NB4 (cell line): ENCODE results near the gene RASA3.

Experiments used
- DNase-seq: peaks from one replicate; pipeline ENCODE4 v3.0.0; 2010; ENCODE audit warnings: low read depth
- H3K4me3 ChIP-seq: one replicate; pipeline ENCODE4 v1.5.1; 2011; ENCODE audit warnings: mild to moderate bottlenecking, low read depth, low read length, moderate library complexity
- MYC ChIP-seq: IDR thresholded peaks from 2 replicates; pipeline ENCODE4 v1.6.1; 2011; ENCODE audit warnings: low read depth, low read length
- POLR2A ChIP-seq: IDR thresholded peaks from 2 replicates; pipeline ENCODE4 v1.6.1; 2011; ENCODE audit warnings: mild to moderate bottlenecking; ENCODE audit not compliant: insufficient read length; ENCODE audit errors: extremely low read depth
- TF ChIP-seq, protein P1 (sequence below): IDR thresholded peaks from one replicate; pipeline ENCODE4 v1.5.1; 2012; ENCODE audit warnings: low read depth, low read length
- TF ChIP-seq, protein P2 (sequence below): IDR thresholded peaks from 2 replicates; pipeline ENCODE4 v1.6.1; 2011; ENCODE audit warnings: low read depth, low read length

RASA3 gene

DNA sequence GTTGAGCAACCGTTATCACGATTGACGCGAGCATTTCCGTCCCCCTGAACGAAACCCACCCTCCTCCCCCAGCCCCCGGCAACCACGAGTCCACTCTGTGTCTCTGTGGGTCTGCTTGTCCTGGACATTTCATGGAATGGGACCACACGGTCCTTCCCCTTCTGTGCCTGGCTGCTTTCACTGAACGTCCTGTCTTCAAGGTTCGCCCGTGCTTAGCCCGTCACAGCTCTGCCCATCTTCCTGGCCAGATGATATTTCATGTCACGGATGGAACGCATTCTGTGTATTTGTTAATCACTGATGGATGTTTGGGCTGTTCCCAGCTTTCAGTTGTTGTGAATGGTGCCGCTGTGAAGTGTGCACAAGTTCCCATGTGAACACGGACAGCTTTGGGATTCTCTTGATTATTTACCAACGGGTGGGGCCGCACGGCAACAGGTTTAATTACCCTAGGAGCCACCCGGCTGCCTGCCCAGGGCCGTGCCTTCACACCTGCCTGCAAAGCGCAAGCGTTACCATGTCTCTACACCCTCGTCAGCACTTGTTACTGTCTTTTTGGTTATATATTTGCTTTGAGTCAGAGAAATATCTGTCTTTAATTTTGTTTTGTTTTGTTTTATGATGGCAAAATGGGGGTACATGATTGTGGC, 42.5 kb downstream of the RASA3 start:
- no peak overlapping the region for H3K4me3 ChIP-seq
- TF ChIP-seq POLR2A (no peak), MYC (no peak)
- TF ChIP-seq, protein P1, sequence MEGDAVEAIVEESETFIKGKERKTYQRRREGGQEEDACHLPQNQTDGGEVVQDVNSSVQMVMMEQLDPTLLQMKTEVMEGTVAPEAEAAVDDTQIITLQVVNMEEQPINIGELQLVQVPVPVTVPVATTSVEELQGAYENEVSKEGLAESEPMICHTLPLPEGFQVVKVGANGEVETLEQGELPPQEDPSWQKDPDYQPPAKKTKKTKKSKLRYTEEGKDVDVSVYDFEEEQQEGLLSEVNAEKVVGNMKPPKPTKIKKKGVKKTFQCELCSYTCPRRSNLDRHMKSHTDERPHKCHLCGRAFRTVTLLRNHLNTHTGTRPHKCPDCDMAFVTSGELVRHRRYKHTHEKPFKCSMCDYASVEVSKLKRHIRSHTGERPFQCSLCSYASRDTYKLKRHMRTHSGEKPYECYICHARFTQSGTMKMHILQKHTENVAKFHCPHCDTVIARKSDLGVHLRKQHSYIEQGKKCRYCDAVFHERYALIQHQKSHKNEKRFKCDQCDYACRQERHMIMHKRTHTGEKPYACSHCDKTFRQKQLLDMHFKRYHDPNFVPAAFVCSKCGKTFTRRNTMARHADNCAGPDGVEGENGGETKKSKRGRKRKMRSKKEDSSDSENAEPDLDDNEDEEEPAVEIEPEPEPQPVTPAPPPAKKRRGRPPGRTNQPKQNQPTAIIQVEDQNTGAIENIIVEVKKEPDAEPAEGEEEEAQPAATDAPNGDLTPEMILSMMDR: no peak
- DNase-seq: no peak

DNA sequence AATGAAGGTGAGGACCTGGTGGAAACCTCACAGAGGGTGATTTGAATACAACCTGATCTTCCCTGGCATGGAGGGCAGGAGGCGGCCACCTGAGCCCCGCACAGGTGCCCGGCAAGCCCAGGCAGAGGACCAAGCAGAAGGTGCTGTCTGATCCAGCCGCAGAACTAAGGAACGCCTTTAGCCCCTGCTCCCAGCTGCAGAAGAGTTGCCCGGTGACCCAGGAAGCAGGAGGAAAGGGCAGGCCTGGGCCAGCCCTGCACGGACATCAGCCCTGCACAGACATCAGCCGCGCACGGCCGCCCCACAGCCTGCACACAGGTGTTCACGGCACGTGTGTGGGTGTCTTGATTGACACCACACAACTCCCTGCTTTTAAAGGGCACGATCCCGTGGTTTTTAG, 43.1 kb downstream of the RASA3 start:
- no peak for DNase-seq
- no peak overlapping the region for H3K4me3 ChIP-seq
- TF ChIP-seq MYC (no peak), POLR2A (no peak)
- TF ChIP-seq, protein P2, sequence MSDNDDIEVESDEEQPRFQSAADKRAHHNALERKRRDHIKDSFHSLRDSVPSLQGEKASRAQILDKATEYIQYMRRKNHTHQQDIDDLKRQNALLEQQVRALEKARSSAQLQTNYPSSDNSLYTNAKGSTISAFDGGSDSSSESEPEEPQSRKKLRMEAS: no peak
- TF ChIP-seq, protein P1: no peak

DNA sequence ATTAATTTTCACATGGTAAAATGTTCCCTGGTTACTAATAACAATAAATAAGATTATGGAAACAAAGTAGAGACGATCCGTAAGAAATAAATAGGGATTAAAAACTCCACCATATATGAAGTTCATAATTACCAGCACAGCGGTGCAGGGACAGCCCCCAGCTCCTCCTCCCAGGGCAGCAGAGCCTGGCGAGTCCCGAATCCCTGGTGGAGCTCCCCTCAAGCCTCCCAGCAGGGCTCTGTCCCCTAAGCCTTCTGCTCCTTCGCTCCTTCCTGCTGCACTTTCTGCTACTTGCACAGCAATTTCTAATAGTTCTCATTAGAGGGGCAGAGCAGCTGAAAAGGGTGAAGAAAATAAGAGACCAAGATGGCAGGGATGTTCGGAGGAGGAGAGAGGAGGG, 43.6 kb downstream of the RASA3 start:
- no peak for TF ChIP-seq MYC
- no peak for TF ChIP-seq POLR2A
- TF ChIP-seq, protein P1: no peak
- no peak for DNase-seq
- no peak overlapping the region for H3K4me3 ChIP-seq

DNA sequence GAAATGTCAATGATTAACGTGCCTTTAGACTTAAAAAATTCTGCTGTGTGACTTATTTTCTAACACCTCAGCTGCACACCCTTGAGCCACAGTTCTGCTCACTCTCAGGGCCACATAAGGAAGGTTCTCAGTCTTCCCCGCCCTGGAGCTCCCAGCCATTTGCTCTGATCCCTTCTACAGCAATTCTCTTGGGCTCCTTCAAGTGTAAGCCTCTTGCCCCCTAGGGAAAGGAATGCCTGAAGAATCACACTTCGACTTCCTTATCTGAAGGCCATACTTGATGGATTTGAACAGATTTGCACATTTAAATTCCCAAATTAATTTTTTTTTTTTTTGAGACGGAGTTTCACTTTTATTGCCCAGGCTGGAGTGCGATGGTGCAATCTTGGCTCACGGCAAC, 44.2 kb downstream of the RASA3 start:
- TF ChIP-seq, protein P1: no peak
- no peak for TF ChIP-seq POLR2A
- TF ChIP-seq, protein P2: no peak
- TF ChIP-seq MYC: no peak
- DNase-seq: no peak

DNA sequence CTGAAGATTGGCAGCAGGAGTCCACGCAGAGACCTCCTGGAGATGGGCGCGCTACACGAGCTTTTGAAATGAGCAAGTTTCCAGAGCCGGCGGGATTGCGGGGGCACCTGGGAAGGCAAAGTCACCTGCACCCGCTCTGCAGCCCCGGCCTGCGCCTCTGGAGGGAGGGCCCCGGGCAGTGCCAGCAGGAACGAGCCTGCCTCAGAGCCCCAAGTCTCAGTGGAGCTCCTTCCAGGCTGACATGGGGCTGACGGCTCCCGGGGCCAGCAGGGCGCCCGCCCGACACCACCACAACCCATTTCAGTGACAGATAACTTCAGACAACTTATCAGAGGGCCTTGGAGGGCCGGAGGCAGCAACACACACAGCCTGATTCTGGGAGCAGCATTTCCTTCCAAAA, 45.0 kb downstream of the RASA3 start:
- no peak for DNase-seq

More for the DNA sequence above, 44.2 kb downstream of the RASA3 start:
- H3K4me3 ChIP-seq: no peak overlapping the region

More for the DNA sequence above, 45.0 kb downstream of the RASA3 start:
- no peak for TF ChIP-seq POLR2A
- TF ChIP-seq, protein P1: no peak
- TF ChIP-seq MYC: no peak
- TF ChIP-seq, protein P2: no peak
- no peak overlapping the region for H3K4me3 ChIP-seq
